GM19372 (cell line): ENCODE data around the gene GHRH.

Experiments
- ATAC-seq: cut with Tn5 transposase; IDR thresholded peaks from one replicate; pipeline ENCODE4 v1.9.1; 2021; ENCODE audit warnings: mild to moderate bottlenecking, low read depth, moderate library complexity; ENCODE audit not compliant: unreplicated experiment

The GHRH gene

GRCh38 chr20:37219751-37220668 lies 41.6 kb downstream of the GHRH start:
- ATAC-seq: no peak

GRCh38 chr20:37218976-37219375 lies 42.6 kb downstream of the GHRH start:
- ATAC-seq: no peak

GRCh38 chr20:37218441-37218840 lies 43.2 kb downstream of the GHRH start:
- ATAC-seq: no peak

GRCh38 chr20:37209661-37210314 lies 51.8 kb downstream of the GHRH start:
- ATAC-seq: no peak

GRCh38 chr20:37209193-37209592 lies 52.4 kb downstream of the GHRH start:
- no peak for ATAC-seq

- ATAC-seq: no peak
These were observed 54.4 kb downstream of the GHRH start for GRCh38 chr20:37207171-37207570.

- ATAC-seq: no peak
These were observed 55.8 kb downstream of the GHRH start for GRCh38 chr20:37205794-37206193.

GRCh38 chr20:37205130-37205529 lies 56.5 kb downstream of the GHRH start:
- ATAC-seq: no peak

- ATAC-seq: no peak
These were observed 57.6 kb downstream of the GHRH start for GRCh38 chr20:37204056-37204455.

GRCh38 chr20:37202267-37202943 lies 59.2 kb downstream of the GHRH start:
- no peak for ATAC-seq

- ATAC-seq: no peak
These were observed 59.8 kb downstream of the GHRH start for GRCh38 chr20:37201827-37202162.
